DMS 273 treated with DMSO at 0.1 percent for 48 hours (cell line): ENCODE measurements around the gene GIPC3.

Experiments used
- DNase-seq: peaks from one replicate; lab custom pipeline; 2025; lab: John Stamatoyannopoulos, UW

GIPC3 gene, protein sequence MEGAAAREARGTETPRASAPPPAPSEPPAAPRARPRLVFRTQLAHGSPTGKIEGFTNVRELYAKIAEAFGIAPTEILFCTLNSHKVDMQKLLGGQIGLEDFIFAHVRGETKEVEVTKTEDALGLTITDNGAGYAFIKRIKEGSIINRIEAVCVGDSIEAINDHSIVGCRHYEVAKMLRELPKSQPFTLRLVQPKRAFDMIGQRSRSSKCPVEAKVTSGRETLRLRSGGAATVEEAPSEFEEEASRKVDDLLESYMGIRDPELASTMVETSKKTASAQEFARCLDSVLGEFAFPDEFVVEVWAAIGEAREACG

DNA sequence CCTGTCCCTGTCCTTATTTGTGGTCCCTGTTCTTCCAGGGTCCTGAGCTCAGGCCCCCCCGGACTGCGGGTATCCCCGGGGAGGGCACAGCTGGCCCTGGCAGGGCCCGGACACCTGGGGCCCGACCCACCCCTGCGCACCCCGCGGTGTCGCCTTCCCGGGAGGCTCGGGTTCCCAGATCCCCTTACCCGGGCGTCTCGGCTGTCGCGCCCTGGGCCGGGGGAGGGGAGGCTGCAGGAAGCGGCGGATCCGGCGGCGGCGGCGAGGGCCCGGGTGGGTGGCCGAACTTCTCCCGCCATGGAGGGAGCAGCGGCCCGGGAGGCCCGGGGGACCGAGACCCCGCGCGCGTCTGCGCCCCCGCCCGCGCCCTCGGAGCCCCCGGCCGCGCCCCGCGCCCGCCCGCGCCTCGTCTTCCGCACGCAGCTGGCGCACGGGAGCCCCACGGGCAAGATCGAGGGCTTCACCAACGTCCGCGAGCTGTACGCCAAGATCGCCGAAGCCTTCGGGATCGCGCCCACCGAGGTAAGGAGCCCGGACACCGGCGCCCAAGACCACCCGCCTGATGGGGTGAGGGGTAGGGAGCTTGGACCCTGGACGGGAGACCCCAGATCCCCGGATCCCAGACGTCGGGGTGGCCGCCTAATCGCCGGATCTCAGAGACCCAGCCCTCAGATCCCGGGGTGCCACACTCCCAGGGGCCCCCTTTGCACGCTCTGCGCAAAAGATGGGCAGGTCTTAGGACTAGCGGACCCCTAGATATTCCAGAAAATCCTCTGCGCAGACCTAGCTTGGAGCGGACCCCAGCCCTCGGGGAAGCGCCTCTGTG lies at the start of gene GIPC3:
GIPC3 (plus strand) TSS at position 178 of the 826 bp plus-strand sequence; CDS start at position 298, 120 bp downstream.
- no peak for DNase-seq

DNA sequence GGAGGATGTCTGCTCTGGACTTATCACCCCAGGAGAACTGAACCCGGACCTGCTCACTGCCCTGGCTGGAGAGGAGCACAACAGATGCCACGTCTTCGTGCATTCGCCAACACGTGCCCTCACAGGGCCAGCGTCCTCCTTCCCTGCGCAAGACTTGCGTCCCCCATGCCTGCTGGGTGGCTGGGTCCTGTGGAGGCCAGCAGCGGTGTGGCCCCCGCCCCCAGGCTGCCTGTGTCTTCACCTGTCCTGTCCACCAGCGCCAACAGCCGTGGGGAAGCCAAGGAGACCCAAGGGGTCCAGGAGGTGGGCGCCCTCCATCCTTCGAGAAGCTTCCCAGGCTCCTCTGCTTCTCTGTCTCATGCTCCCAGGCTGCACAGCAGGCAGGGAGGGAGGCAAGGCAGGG lies 49.7 kb upstream of the GIPC3 start:
- DNase-seq = no peak

DNA sequence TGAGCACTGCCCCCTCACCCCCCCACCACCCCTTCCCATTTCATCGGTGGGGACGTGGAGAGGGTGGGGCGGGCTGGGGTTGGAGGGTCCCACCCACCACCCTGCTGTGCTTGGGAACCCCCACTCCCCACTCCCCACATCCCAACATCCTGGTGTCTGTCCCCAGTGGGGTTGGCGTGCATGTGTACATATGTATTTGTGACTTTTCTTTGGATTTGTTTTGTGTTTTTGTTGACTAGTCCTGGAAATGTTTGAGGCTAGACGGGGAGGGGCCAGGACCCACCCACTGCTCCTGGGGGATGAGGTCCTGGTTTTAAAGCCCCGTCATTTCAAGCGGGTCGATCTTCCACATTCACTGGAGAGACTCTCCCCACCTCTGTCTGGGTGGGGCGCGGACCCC lies 49.3 kb upstream of the GIPC3 start:
- no peak for DNase-seq

DNA sequence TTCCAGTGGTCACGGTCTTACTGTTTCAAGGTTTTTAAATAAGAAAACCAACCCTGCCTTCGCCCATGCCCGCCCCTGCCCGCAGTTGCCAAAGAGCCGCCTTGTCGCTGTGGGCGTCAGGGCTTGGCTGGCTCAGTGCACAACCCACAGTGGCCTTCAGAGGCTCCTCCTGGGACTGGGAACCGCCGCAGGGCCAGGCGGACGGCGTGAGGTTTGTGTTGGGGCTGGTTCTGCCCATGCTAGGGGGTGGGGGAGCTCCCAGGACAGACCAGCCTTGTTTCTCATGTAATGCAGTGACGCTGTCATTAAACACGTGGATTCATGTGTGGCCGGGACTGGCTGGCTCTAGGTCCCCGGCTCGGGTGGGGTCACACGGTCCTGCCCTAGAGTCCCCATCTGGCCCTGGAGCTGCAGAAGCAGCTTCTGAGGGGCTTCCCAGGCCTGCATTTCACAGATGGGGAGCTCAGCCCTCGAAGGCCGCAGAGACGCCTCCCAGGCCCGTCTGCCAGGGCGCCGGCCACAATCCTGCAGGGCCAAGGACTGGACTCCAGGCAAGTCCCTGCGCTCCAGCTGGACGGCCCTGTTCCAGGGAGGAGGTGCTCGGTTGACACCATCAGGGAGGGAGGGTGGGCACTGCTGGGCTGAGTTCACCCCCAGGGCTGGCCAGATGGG lies 48.7 kb upstream of the GIPC3 start:
- no peak for DNase-seq

DNA sequence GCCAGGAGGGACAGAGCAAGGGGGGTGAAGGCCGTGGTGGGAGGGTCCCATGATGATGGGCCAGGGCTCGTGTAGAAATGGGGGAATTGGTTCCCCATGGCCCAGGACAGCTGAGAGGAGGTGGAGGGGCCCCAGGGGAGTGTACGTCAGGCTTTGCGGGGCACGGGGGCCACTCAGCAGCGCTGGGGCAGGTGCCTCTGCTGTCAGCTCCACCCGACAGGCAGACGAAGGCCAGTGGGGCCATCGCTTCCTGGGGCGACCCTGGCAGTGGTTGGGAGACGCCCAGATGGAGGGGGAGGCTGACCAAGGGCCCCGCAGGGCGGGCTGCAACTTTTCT lies 48.2 kb upstream of the GIPC3 start:
- DNase-seq = no peak

DNA sequence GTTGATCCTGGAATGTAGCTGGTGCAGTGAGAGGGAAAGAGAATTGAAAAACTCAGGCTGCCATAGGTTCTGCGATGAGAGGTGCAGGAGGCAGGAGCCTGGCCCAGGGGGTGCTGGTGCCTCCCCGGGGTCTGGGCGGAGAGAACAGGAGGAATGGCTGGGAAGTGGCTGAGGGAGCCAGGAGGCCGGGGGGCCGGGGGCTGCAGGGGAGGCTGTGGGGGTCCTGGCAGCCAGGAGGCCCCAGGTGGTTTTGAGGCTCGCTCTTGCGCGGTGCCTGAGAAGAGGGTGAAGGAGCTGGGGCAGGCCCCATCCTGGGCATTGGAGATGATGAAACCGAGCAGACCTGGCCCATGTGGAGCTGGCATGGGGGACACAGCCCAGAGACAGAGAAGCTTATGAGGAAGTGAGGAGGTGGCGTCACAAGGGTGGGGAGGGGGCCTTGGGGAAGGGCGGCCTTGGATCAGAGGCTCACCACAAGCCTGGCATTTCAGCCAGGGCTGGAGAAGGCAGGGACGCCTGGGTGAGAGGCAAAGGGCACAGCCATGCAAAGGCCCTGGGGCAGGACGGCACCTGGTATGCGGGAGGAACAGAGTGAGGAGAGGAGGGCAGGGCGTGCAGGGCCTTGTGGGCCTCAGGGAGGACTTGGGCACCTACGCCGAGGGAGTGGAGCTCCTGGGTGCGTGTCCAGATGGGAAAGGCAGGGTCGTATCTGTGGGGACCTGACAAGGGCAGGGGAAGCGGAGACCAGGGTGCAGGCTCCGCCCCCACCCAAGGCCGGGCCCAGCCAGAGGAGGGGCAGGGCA lies 47.6 kb upstream of the GIPC3 start:
- no peak for DNase-seq

DNA sequence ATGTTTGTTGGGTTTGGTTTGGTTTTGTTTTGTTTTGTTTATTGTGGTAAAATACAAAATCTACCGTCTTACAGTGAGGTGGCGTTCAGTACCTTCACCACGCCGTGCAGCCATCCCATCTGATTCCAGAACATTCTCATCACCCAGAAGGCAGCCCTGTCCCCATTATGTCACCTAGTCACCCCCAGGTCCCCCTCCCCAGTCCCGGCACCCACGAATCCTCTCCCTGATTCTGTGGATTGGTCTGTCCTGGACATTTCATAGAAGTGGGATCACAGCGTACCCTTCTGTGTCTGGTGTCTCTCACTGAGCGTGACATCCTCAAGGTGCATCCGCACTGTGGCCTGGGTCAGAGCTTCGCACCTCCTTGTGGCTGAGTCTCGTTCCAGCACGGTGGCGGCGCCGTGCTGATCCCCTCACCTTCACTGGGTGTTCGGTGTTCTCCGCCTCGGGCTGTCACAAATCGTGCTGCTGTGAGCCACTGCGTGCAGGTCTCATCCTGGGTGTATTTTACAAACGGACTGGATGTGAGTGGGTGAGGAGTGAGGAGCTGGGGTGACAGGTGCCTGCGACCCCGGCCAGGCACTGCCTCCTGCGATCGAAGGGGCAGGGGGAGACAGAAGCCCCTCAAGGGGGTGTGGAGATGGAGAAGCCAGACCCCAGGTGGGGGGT lies 46.9 kb upstream of the GIPC3 start:
- no peak for DNase-seq

DNA sequence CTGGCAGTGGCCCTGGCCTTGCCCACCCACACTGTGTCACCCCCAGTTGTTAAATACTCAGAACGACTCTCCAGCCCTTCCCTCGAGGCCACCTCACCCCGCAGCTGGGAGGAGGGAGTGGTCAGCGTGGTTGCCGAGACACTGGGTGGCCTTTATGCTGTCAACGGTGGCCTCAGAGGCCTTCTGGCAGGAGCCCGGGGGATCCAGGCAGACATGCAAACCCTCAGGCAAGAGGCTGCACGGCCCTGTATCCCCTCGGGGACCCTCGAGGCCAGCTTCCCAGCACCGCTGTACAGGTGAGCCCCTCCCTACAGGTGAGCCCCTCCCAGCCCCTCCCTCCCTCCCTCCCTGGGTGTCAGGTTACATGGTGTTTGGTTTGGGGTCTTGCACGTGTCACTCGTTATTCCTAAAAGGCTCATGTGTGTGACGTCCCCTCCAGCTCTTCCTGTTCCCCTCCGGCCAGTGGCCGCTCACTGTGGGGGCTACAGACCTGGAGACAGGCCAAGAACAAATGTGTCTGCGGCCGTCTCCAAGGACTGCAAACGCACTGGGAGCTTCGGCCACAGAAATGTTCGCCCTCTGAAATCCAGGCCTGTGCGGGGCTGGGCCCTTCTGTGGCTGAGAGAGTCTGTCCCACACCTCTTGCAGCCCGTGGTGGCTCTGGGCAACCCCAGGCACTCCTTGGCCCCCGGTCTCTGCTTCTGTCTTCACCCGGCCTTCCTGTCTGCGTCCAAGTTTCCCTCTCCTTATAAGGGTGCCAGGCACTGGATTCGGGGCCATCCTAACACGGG lies 46.1 kb upstream of the GIPC3 start, which contains the start of gene TEKTIP1:
TEKTIP1 (plus strand) TSS at position 210 of the 791 bp plus-strand sequence; CDS start at position 214, 4 bp downstream.
- no peak for DNase-seq

DNA sequence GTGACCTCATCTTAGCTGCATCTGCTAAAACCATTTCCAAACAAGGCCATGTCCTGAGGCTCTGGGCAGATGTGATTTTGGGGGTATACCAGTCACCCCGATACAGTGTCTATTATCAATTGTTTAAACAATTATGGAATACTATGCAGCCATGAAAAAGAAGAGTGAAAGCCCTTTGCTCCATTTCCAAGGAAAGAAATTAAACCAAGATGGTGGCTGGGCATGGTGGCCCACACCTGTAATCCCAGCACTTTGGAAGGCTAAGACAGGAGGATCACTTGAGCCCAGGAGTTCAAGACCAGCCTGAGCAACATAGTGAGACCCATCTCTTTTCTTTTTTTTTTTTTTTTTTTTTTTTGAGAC lies 45.5 kb upstream of the GIPC3 start:
- no peak for DNase-seq

DNA sequence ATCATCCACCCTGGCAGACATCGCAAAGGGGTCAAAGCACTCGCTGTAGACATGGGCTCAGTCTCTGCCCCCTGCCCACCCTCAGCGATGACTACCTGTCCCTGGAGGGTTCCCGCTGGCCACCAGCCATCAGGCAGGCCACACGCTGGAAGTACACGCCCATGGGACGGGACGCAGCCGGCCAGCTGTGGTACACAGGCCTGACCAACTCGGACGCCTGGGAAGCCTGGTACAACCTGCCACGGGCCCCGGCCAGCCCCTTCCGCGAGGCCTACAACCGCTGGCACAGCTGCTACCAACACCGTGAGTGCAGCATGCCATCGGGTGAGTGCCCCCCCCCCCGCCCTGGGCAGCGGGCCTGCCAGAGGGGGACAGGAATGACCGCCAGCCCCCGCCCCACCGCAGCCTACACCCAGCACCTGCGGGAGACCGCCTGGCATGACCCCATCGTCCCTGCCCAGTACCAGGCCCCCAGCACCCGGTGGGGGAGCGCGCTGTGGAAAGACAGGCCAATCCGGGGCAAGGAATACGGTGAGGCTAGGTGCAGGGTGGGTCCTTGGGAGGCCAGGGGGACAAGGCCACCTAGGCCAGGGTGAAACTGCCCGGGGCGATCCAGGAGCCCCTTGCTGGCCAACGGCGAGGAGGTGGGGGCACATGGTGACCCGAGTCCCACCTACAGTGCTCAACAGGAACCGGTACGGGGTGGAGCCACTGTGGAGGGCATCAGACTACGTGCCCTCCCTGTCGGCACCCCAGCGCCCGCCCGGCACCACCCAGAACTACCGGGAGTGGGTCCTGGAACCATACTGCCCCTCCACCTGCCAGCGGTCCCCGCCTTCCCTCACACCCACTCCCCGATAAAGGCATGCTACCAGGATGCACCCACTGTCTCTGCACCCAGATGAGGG lies 41.9 kb upstream of the GIPC3 start:
- DNase-seq = no peak

DNA sequence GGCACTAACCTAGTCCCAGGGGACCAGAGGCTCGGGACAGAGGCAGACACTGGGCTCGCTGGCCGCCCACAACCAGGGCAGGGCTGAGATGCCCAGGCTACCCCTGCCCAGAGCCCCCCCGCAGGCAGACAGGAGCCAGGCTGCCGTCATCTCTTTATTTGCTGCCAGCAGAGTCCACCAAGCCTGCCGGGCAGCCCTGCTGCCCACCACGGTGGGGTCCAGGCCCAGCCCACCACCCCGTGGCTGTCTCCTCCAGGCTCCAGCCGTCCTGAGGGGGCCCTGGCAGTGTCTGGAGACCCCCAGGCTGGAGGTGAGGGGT lies 41.3 kb upstream of the GIPC3 start:
- DNase-seq = no peak

DNA sequence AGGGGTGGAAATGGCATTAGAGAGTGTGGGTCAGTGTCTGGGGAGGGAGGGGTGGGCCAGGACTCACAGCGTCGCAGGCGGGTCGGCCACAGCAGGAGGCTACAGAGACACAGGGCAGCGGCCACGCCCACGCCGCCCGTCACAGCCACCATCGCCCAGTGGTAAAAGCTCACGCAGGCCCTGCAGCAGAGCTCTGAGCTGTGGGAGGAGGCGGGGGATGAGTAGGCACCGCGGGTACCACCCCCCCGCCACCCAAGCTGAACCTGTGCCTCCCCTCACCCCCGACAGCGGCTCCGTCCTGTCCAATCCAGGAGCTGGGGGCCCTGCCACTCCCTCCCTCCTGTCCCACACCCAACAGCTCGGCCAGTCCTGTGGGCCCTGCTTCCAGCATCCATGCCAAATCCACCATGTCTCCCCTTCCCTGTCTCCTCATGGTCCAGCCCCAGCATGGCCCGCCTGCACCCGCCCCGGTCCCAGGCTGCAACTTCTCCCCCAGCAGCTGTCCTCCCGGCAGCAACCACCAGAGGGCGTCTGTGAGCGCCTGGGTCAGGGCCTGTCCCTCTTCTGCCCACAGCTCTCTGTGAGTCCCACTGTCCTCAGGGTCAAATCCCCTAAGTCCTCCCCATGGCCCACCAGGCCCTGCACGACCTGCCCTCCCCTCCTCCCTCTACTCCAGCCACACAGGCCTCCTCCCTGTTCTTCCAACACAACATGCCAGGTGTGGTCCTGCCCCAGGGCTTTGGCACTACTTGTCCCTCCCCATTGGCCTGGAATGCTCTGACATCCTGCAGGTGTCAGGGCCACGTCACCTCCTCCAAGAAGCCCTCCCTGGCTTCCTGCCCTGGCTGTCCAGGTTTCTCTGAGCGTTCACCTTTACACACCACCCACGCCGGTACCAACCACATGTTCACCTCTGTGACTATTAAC lies 40.3 kb upstream of the GIPC3 start:
- DNase-seq = no peak

DNA sequence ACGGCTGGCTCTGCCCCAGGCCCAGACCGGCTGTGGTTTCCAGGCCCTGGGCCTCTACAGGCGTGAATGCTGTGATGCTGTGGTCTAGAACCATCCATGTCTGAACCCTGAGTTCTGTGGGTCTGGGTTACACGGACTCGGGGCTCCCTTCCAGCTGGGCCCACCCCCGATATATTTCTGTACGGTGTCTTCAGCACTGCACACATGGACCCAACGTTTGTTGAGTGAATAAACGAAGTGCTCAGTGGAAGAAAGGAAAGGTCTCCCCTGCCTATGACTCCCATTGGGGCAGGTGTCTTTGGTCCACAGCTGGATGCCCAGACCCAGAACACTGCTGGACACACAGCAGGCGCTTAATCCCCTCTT lies 39.6 kb upstream of the GIPC3 start:
- DNase-seq = no peak

DNA sequence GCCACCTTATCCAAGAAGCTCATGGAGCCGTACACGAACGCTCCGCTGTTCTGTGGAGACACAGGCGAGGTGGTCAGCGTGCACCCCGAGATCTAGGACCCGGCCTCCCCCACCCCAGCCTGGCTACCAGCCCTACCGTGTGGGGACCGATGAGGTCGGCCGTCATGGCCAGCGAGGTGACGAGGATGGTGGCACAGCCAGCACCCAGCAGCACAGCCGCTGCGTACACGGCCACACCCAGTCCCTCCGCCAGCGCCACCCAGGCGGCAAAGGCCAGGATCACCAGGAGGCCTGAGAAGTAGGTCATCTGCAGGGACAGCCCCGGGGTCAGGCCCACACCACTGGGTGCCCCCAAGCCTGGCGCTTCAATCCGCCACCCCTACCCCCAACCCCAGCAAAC lies 39.2 kb upstream of the GIPC3 start:
- no peak for DNase-seq

DNA sequence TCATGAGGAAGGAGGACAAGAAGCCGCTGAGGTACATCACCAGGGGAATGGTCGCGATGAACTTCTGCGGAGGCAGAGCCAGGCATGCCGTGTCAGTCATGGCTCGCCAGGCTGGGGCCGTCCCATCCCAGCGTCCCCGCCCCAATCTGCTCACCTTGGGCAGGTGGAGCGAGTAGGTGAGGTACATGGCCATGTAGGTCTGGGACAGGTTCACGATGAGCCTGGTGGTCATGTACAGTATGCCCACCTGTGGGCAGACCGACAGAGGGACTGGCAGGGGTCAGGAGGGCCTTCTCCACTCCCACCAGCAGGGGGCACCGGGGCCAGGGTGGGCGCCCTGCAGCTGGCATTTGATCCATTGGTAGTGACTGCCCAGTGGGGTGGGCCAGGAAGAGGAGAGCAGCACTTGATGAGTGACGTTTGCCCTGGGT lies 38.0 kb upstream of the GIPC3 start:
- DNase-seq = no peak

DNA sequence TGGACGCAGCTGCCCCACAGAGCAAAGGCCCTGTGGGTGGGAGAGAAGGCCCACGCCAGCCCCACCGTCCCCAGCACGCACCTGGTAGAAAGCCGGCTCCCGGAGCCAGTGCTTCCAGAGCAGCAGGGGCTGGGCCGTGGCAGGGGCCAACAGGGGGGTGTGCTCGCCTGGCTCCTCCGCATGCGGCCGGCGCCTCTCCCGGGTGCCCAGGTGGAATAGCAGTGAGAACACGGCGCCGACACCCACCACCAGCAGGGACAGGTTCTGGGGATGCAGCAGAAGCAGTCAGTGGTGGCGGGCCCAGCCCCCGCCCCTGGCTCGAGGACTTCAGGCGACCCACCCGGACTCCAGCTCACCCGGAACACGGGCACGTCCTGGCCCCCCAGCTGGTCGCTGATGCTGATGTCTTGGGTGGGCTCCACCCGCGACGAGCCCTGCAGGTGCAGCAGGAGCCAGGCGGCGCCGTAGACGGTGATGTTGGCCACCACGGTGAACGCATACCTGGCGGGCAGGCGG lies 37.5 kb upstream of the GIPC3 start:
- DNase-seq = no peak

DNA sequence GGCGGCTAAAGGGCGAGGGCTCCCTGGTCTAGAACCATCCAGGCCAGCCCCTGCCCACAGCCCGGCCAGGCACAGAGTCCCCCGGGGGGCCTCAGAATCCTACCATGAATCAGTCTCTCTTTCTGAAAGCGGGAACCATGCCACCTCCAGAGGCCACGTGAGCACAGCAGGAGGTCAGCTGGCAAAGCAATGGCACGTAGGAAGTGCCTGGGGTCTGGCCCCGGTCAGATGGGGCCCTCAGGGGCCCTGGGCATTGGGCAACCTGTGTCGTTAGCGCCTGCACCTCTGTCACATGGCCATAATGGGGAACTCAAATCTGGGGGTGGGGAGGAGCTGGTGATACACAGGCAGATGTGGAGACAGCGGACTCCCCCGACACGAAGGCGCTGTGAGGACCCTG lies 36.7 kb upstream of the GIPC3 start:
- no peak for DNase-seq

DNA sequence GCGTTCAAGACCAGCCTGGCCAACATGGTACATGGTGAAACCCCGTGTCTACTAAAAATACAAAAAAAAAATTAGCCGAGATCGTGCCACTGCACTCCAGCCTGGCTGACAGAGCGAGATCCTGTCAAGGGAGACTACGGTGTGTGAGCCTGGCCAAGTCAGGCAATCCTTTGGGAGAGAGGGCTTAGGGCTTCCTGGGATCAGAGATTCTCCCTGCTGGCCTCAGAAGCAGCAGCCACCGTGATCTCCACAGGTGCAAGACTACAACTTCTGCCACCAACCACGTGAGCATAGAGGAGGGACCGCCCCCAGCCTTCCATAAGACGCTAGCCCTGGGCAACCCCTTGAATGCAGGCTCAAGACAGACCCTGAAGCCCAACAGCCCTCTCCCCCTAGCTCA lies 35.5 kb upstream of the GIPC3 start:
- no peak for DNase-seq
